Keratinocyte (primary cell): Measurements from ENCODE around the gene C6orf52. TPM values are rescaled to one million over a fixed set of nuclear protein-coding genes. Genes with fewer than 3 reads are reported as not detected.
"Not testable (repeated sequence)": the region's sequence is repeated elsewhere in the genome, so short reads cannot be mapped to it uniquely, and the experiment has no call there.

Experiments
- DNase-seq: peaks from one replicate; pipeline ENCODE4 v3.0.0-alpha.2; 2011; ENCODE audit warnings: low read depth, missing footprints, low spot score
- FAIRE-seq: peaks from 2 replicates; lab custom pipeline; 2011; peaks lifted over from hg19 to GRCh38; lab: Jason Lieb, UNC
- H2AFZ ChIP-seq: 2 replicates; pipeline ENCODE4 v1.6.0; 2012; ENCODE audit warnings: low read length, control low read depth, inconsistent platforms; ENCODE audit not compliant: control insufficient read depth
- H3K27ac ChIP-seq: 2 replicates; pipeline ENCODE4 v1.5.1; 2011; ENCODE audit warnings: low read length; ENCODE audit not compliant: control insufficient read depth, insufficient read depth
- H3K27me3 ChIP-seq: 3 replicates; pipeline ENCODE4 v1.6.0; 2011; ENCODE audit warnings: low read length; ENCODE audit not compliant: control insufficient read depth, insufficient read depth; ENCODE audit errors: extremely low read depth
- H3K36me3 ChIP-seq, 2 experiments: 2 replicates in 1 of 2; 3 replicates in 1 of 2; pipeline ENCODE4 v1.5.1; 2011; ENCODE audit warnings: low read length in 2 of 2, mild to moderate bottlenecking in 1 of 2; ENCODE audit not compliant: control insufficient read depth in 2 of 2, insufficient read depth in 2 of 2; ENCODE audit errors: extremely low read depth in 1 of 2
- H3K4me1 ChIP-seq: 3 replicates; pipeline ENCODE4 v1.5.1; 2011; ENCODE audit warnings: low read length; ENCODE audit not compliant: control insufficient read depth, insufficient read depth; ENCODE audit errors: extremely low read depth
- H3K4me2 ChIP-seq: 3 replicates; pipeline ENCODE4 v1.6.0; 2011; ENCODE audit warnings: low read depth, low read length; ENCODE audit not compliant: control insufficient read depth, insufficient read depth; ENCODE audit errors: extremely low read depth
- H3K4me3 ChIP-seq, 3 experiments: fragments of 200-600 bp in 1 of 3; sonication (generic) in 1 of 3; 2 replicates in 2 of 3; 3 replicates in 1 of 3; pipeline ENCODE4 v1.5.1; 2011 to 2016; ENCODE audit warnings: low read length in 3 of 3, mild to moderate bottlenecking in 3 of 3, control low read depth in 2 of 3, inconsistent platforms in 1 of 3, low read depth in 1 of 3, mixed read lengths in 1 of 3, mixed run types in 1 of 3, moderate library complexity in 1 of 3; ENCODE audit not compliant: control insufficient read depth in 2 of 3, insufficient read depth in 2 of 3; ENCODE audit errors: extremely low read depth in 1 of 3
- H3K79me2 ChIP-seq: 2 replicates; pipeline ENCODE4 v1.6.0; 2012; ENCODE audit warnings: low read length; ENCODE audit not compliant: control insufficient read depth, insufficient read depth
- H3K9ac ChIP-seq: 3 replicates; pipeline ENCODE4 v1.6.0; 2011; ENCODE audit warnings: low read length; ENCODE audit not compliant: control insufficient read depth, insufficient read depth; ENCODE audit errors: extremely low read depth
- H3K9me1 ChIP-seq: 3 replicates; pipeline ENCODE4 v1.6.0; 2011; ENCODE audit warnings: low read length; ENCODE audit not compliant: control insufficient read depth, insufficient read depth; ENCODE audit errors: extremely low read depth
- H3K9me3 ChIP-seq: 2 replicates; pipeline ENCODE4 v1.5.1; 2012; ENCODE audit warnings: low read depth, low read length; ENCODE audit not compliant: control insufficient read depth
- H4K20me1 ChIP-seq: 3 replicates; pipeline ENCODE4 v1.6.0; 2011; ENCODE audit warnings: low read length; ENCODE audit not compliant: control insufficient read depth, insufficient read depth; ENCODE audit errors: extremely low read depth
- EZH2 ChIP-seq: IDR thresholded peaks from one replicate; pipeline ENCODE4 v1.6.1; 2012; ENCODE audit warnings: inconsistent platforms, mild to moderate bottlenecking, low read length, moderate library complexity
- dilution Hi-C: fragments of 300-500 bp; cut with MboI; formaldehyde crosslinking; loops from one replicate; pipeline ENCODE4 v1.7.0; 2020; ENCODE audit warnings: low sequenced_read_pairs; ENCODE audit not compliant: extremely low pct_ligation_motif_present
- polyA plus RNA-seq, 5 experiments: library from polyadenylated mRNA; depleted of rRNA in 3 of 5; stranded (reverse) in 3 of 5; stranded (forward) in 1 of 5; unstranded in 1 of 5; fragments of >200 nt; gene quantifications; 1 replicate in 1 of 5; 2 replicates in 3 of 5; 3 replicates in 1 of 5; pipeline versions ENCODE4 v1.2.1 to v1.2.3, GENCODE V29; 2011 to 2012; ENCODE audit warnings: missing spikeins in 2 of 5, low read depth in 1 of 5, low replicate concordance in 1 of 5
- TF ChIP-seq, protein P1 (sequence below), 3 experiments: IDR thresholded peaks in 1 of 3; conservative IDR thresholded peaks in 1 of 3; optimal IDR thresholded peaks in 1 of 3; 2 replicates in 2 of 3; 3 replicates in 1 of 3; pipeline versions ENCODE3 to v1.5.1; 2011; ENCODE audit warnings: low read length in 3 of 3, mild to moderate bottlenecking in 3 of 3, moderate library complexity in 2 of 3, control low read depth in 1 of 3, inconsistent platforms in 1 of 3; ENCODE audit not compliant: insufficient read depth in 2 of 3; ENCODE audit errors: extremely low read depth in 1 of 3

C6orf52 gene
- polyA plus RNA-seq, 1 donor (not counting 4 experiments of a cell fraction or from before 2014, with no cell fraction given), result not detected

DNA sequence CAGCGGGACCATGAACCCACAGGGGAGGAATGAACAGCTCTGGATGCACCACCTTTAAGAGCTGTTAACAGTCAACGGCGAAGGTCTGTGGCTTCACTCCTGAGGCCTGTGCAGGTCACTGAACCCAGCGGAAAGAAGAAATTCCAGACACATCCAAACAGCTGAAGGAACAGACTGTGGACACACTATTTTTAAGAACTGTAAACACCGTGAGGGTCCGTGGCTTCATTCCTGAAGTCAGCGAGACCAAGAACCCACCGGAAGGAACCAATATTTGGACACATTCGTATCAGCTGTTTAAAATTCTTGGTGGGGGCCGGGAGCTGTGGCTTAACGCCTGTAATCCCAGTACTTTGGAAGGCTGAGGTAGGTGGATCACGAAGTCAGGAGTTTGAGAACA lies 47.8 kb upstream of the C6orf52 start:
- Histone ChIP-seq H3K9ac (no peak overlapping the region), H3K79me2 (no peaks in the 10 kb centered on the region), H3K4me2 (no peak overlapping the region), H3K9me1 (no peaks in the 10 kb centered on the region), H3K4me1 (peaks cover 4% of the 10 kb centered on the region), H3K27me3 (no peaks in the 10 kb centered on the region), H3K27ac (no peak overlapping the region), H3K4me3 (no peak overlapping the region), H2AFZ (no peak overlapping the region), H4K20me1 (no peaks in the 10 kb centered on the region), H3K9me3 (no peaks in the 10 kb centered on the region), H3K36me3 (no peaks in the 10 kb centered on the region)
- dilution Hi-C loops, result no loop called here
- TF ChIP-seq, protein P1, sequence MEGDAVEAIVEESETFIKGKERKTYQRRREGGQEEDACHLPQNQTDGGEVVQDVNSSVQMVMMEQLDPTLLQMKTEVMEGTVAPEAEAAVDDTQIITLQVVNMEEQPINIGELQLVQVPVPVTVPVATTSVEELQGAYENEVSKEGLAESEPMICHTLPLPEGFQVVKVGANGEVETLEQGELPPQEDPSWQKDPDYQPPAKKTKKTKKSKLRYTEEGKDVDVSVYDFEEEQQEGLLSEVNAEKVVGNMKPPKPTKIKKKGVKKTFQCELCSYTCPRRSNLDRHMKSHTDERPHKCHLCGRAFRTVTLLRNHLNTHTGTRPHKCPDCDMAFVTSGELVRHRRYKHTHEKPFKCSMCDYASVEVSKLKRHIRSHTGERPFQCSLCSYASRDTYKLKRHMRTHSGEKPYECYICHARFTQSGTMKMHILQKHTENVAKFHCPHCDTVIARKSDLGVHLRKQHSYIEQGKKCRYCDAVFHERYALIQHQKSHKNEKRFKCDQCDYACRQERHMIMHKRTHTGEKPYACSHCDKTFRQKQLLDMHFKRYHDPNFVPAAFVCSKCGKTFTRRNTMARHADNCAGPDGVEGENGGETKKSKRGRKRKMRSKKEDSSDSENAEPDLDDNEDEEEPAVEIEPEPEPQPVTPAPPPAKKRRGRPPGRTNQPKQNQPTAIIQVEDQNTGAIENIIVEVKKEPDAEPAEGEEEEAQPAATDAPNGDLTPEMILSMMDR (optimal IDR thresholded peaks at IDR 0.05 in 1 of 3, IDR thresholded peaks at IDR 0.05 in 1 of 3, conservative IDR thresholded peaks at IDR 0.05 in 1 of 3; ENCODE audit: extremely low read depth in 1 of 3, insufficient read depth in 2 of 3, low read length in 3 of 3), result no peak
- TF ChIP-seq EZH2, result no peak
- FAIRE-seq, result no peak
- DNase-seq, result no peak

DNA sequence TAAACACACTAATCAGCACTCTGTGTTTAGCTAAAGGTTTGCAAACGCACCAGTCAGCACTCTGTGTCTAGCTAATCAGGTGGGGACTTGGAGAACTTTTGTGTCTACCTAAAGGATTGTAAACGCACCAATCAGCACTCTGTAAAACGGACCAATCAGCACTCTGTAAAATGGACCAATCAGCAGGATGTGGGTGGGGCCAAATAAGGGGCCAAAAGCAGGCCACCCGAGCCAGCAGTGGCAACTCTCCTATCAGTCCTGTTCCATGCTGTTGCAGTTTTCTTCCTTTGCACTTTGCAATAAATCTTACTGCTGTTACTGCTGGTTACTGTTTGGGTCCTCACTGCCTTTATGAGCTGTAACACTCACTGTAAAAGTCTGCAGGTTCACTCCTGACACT lies 47.2 kb upstream of the C6orf52 start:
- H3K9me1 ChIP-seq, H3K9ac ChIP-seq, H4K20me1 ChIP-seq, H3K9me3 ChIP-seq, DNase-seq, H2AFZ ChIP-seq, H3K4me1 ChIP-seq, dilution Hi-C loops, H3K27ac ChIP-seq, H3K4me2 ChIP-seq, FAIRE-seq, H3K36me3 ChIP-seq, H3K4me3 ChIP-seq, H3K79me2 ChIP-seq, H3K27me3 ChIP-seq: not testable (repeated sequence)

DNA sequence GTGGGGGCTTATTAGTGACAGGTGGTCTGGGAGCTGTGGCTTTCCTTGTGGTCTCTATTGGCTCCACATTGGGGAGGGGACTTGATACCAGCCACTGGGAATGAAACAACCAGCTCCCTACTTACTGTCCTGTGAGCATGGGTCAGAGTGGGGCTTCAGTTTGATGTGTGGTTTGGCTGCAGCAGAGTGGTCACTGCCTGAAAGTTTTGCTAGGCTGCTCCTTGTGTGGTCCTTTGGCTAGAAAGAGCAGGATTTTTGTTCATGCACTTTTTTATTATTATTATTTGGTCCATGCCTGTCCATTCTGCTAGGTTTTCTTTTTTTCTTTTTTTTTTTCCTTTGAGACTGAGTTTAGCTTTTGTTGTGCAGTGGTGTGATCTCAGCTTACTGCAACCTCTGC lies 45.6 kb upstream of the C6orf52 start:
- H3K9ac ChIP-seq, result no peak overlapping the region
- FAIRE-seq (no peak), DNase-seq (no peak)
- H3K9me3 ChIP-seq, result no peaks in the 10 kb centered on the region
- no peaks in the 10 kb centered on the region for H4K20me1 ChIP-seq
- H3K36me3 ChIP-seq, result no peaks in the 10 kb centered on the region
- no peaks in the 10 kb centered on the region for H3K9me1 ChIP-seq
- no peak overlapping the region for H3K4me2 ChIP-seq
- H3K79me2 ChIP-seq, result no peaks in the 10 kb centered on the region
- no peak overlapping the region for H3K27ac ChIP-seq
- dilution Hi-C loops, result no loop called here
- H3K4me1 ChIP-seq, result peaks cover 5% of the 10 kb centered on the region
- H3K27me3 ChIP-seq, result no peaks in the 10 kb centered on the region
- H2AFZ ChIP-seq, result no peak overlapping the region
- H3K4me3 ChIP-seq, result no peak overlapping the region
- no peak for TF ChIP-seq EZH2
- TF ChIP-seq, protein P1 (optimal IDR thresholded peaks at IDR 0.05 in 1 of 3, IDR thresholded peaks at IDR 0.05 in 1 of 3, conservative IDR thresholded peaks at IDR 0.05 in 1 of 3; ENCODE audit: extremely low read depth in 1 of 3, insufficient read depth in 2 of 3, low read length in 3 of 3), result no peak
